ENCODE data around the gene PLOD2. TPM values are rescaled to one million over a fixed set of nuclear protein-coding genes. Genes with fewer than 3 reads are reported as not detected.

PLOD2 gene
- total and polyA plus RNA-seq, 9 of the 15 experiments (the other 6 are each of a cell fraction or from before 2014, with no cell fraction given) = 0.18 to 1.5 (median 0.58) TPM

GRCh38 chr3:146128179-146128578 is 32.8 kb downstream of the PLOD2 start:
- Histone ChIP-seq H3K4me3 (no peak overlapping the region), H3K27me3 (ENCODE audit: control insufficient read depth in 2 of 2, insufficient read depth in 2 of 2, low read length in 2 of 2) (no peaks in the 10 kb centered on the region), H3K9me1 (ENCODE audit: control insufficient read depth, insufficient read depth, low read length) (no peaks in the 10 kb centered on the region), H3K4me1 (replicated peaks in 1 of 2; ENCODE audit: control insufficient read depth in 2 of 2, insufficient read depth in 2 of 2, low read length in 2 of 2) (no peaks in the 10 kb centered on the region), H2AFZ (ENCODE audit: low read depth, low read length) (no peak overlapping the region), H4K20me1 (replicated peaks; ENCODE audit: control insufficient read depth, insufficient read depth, low read length) (no peaks in the 10 kb centered on the region), H3K27ac (ENCODE audit: extremely low read depth, low read depth, low read length) (no peak overlapping the region), H3K79me2 (ENCODE audit: control insufficient read depth, insufficient read depth, low read length) (no peaks in the 10 kb centered on the region), H3K9ac (ENCODE audit: insufficient read depth in 1 of 2, low read depth in 2 of 2, low read length in 2 of 2) (no peak overlapping the region), H3K4me2 (ENCODE audit: insufficient read depth, low read length) (no peak overlapping the region), H3K9me3 (replicated peaks; ENCODE audit: control insufficient read depth, insufficient read depth, low read depth, low read length) (no peaks in the 10 kb centered on the region), H3K36me3 (ENCODE audit: control insufficient read depth, insufficient read depth, low read length) (no peaks in the 10 kb centered on the region)
- no TSS peak for BruUV-seq (replicated peaks)
- TF ChIP-seq GMEB1 (CRISPR knock-in tag; IDR thresholded peaks at IDR 0.05) (no peak), ETS2 (tag; IDR thresholded peaks at IDR 0.05; ENCODE audit: borderline replicate concordance, poor library complexity, severe bottlenecking) (no peak), MBD1 (CRISPR knock-in tag; IDR thresholded peaks at IDR 0.05) (no peak), NBN (IDR thresholded peaks at IDR 0.05; ENCODE audit: low read depth) (no peak), EHMT2 (IDR thresholded peaks at IDR 0.05) (no peak), STAT5B (CRISPR knock-in tag; IDR thresholded peaks at IDR 0.05) (no peak), XRCC3 (IDR thresholded peaks at IDR 0.05) (no peak), NR0B1 (IDR thresholded peaks at IDR 0.05; ENCODE audit: partially characterized antibody) (no peak), ZC3H11A (IDR thresholded peaks at IDR 0.05; ENCODE audit: low read depth, low read length) (no peak), GTF3C2 (IDR thresholded peaks at IDR 0.05; ENCODE audit: borderline replicate concordance, extremely low read depth, insufficient read length) (no peak), L3MBTL2 (IDR thresholded peaks at IDR 0.05) (no peak), MIER1 (IDR thresholded peaks at IDR 0.05; ENCODE audit: low read depth) (no peak), CBX8 (IDR thresholded peaks at IDR 0.05; ENCODE audit: borderline replicate concordance, extremely low read depth, low read depth, low read length, poor library complexity, severe bottlenecking) (no peak), BCOR (IDR thresholded peaks at IDR 0.05) (no peak), FOXJ2 (tag; IDR thresholded peaks at IDR 0.05) (no peak)
- ChIA-PET CTCF (ENCODE audit: low intra/inter-chr PET ratio) (no interaction called here), POLR2A (no interaction called here)
- in situ Hi-C loops (cut with MboI) = no loop called here
- intact Hi-C loops (cut with micrococcal nuclease) = no loop called here
- ATAC-seq (no peak), DNase-seq (ENCODE audit: extremely low read depth in 1 of 4, low spot score in 3 of 4) (no peak), FAIRE-seq (no peak)
- WGBS (ENCODE audit: insufficient coverage, low coverage, missing lambda C conversion rate) = 0% methylated on average over 1 of the region's 1 CpG
